GM12878 (cell line): ENCODE results near the gene SELENOT. TPM values are rescaled to one million over a fixed set of nuclear protein-coding genes. Genes with fewer than 3 reads are reported as not detected.
"Not testable (repeated sequence)": the region's sequence is repeated elsewhere in the genome, so short reads cannot be mapped to it uniquely, and the experiment has no call there.

Experiments used
- ATAC-seq: fragments of 200-7000 bp; cut with Tn5 transposase; 3 replicates; pipeline ENCODE4 v1.9.1; 2020; ENCODE audit warnings: mild to moderate bottlenecking, moderate library complexity
- BruUV-seq: library from RNA; stranded (reverse); fragments of 400-500 nt; replicated peaks from 2 replicates; lab custom pipeline; 2021; lab: Mats Ljungman, UMichigan
- CTCF ChIA-PET: fragments of 300-600 bp; sonication (Branson Sonifier 250); formaldehyde crosslinking; extraction: SDS; loops from one replicate; lab custom pipeline; 2021; ENCODE audit warnings: inconsistent platforms; lab: Yijun Ruan, JAX
- POLR2A ChIA-PET: fragments of 350-600 bp; formaldehyde crosslinking; extraction: SDS; loops from one replicate; lab custom pipeline; 2021; ENCODE audit warnings: inconsistent platforms; lab: Charles Lee
- RAD21 ChIA-PET: fragments of 300-600 bp; sonication (Branson Sonifier 250); formaldehyde crosslinking; loops from one replicate; lab custom pipeline; 2023; ENCODE audit warnings: antibody characterized with exemption; ENCODE audit not compliant: unreplicated experiment; lab: Charles Lee
- SMC1A ChIA-PET: fragments of 300-600 bp; sonication (Branson Sonifier 250); formaldehyde crosslinking; loops from one replicate; lab custom pipeline; 2023; ENCODE audit not compliant: unreplicated experiment, uncharacterized antibody; lab: Charles Lee
- DNase-seq: peaks from one replicate; pipeline ENCODE4 v3.0.0-alpha.2; 2011; ENCODE audit warnings: low read depth, low spot score
- FAIRE-seq: peaks from 3 replicates; lab custom pipeline; 2011; peaks lifted over from hg19 to GRCh38; lab: Jason Lieb, UNC
- H2AFZ ChIP-seq: 2 replicates; pipeline ENCODE4 v1.6.0; 2011; ENCODE audit warnings: low read depth, low read length, control low read depth; ENCODE audit not compliant: control insufficient read depth
- H3K27ac ChIP-seq: 2 replicates; pipeline ENCODE4 v1.5.1; 2011; ENCODE audit warnings: control low read depth; ENCODE audit not compliant: control insufficient read depth, insufficient read depth
- H3K27me3 ChIP-seq, 2 experiments: replicated peaks in 1 of 2; 2 replicates each; pipeline versions ENCODE4 v1.6.0 to v1.6.1; 2011; ENCODE audit warnings: low read length in 1 of 2; ENCODE audit not compliant: control insufficient read depth in 2 of 2, insufficient read depth in 2 of 2
- H3K36me3 ChIP-seq, 2 experiments: 2 replicates each; pipeline ENCODE4 v1.5.1; 2011; ENCODE audit warnings: low read length in 1 of 2; ENCODE audit not compliant: control insufficient read depth in 2 of 2, insufficient read depth in 2 of 2
- H3K4me1 ChIP-seq: 2 replicates; pipeline ENCODE4 v1.6.1; 2011; ENCODE audit warnings: mild to moderate bottlenecking, low read length, moderate library complexity, mixed read lengths; ENCODE audit not compliant: control insufficient read depth, insufficient read depth
- H3K4me2 ChIP-seq: 2 replicates; pipeline ENCODE4 v1.6.0; 2011; ENCODE audit warnings: control low read depth; ENCODE audit not compliant: control insufficient read depth, insufficient read depth
- H3K4me3 ChIP-seq: fragments of 200-600 bp; sonication (generic); 2 replicates; pipeline ENCODE4 v1.5.1; 2016
- H3K79me2 ChIP-seq: 2 replicates; pipeline ENCODE4 v1.6.0; 2011; ENCODE audit warnings: low read length; ENCODE audit not compliant: control insufficient read depth, insufficient read depth
- H3K9ac ChIP-seq: 2 replicates; pipeline ENCODE4 v1.8.0; 2011; ENCODE audit warnings: low read length, control low read depth, mixed read lengths; ENCODE audit not compliant: control insufficient read depth, insufficient read depth
- H3K9me3 ChIP-seq: replicated peaks from 3 replicates; pipeline ENCODE4 v1.5.1; 2011; ENCODE audit warnings: mild to moderate bottlenecking, low read length; ENCODE audit not compliant: control insufficient read depth, insufficient read depth
- H4K20me1 ChIP-seq: 2 replicates; pipeline ENCODE4 v1.6.0; 2011; ENCODE audit not compliant: control insufficient read depth, insufficient read depth
- HCFC1 ChIP-seq: fragments of 150-350 bp; IDR thresholded peaks from 2 replicates; pipeline ENCODE4 v1.6.1; 2014; ENCODE audit warnings: low read length
- POLR2AphosphoS5 ChIP-seq: IDR thresholded peaks from 2 replicates; pipeline ENCODE4 v1.6.1; 2011; ENCODE audit warnings: mild to moderate bottlenecking, low read length, inconsistent platforms
- WGBS: methylation state at CpG from one replicate; pipeline ENCODE4 v1.1.6; 2016; ENCODE audit warnings: low lambda C conversion rate; ENCODE audit not compliant: insufficient replicate concordance, insufficient coverage; ENCODE audit errors: missing lambda C conversion rate; 5-methylcytosine and 5-hydroxymethylcytosine counted together
- in situ Hi-C: fragments of 300-500 bp; cut with MboI; formaldehyde crosslinking; loops from 9 replicates; pipeline ENCODE4 v1.14.3; 2018; ENCODE audit warnings: mixed read lengths
- intact Hi-C: fragments of 100-400 bp; cut with micrococcal nuclease; formaldehyde crosslinking; loops from one replicate; pipeline ENCODE4 v1.14.2; 2022; ENCODE audit not compliant: unreplicated experiment
- polyA plus RNA-seq, 11 experiments: library from polyadenylated mRNA; depleted of rRNA in 4 of 11; unstranded in 6 of 11; stranded (reverse) in 5 of 11; fragments of >200 nt; fragmentation: Nextera tagmentation in 4 of 11; fragmentation: Illumina TruSeq in 1 of 11; extraction: Ambion mirVana in 4 of 11; extraction: Trizol in 1 of 11; gene quantifications; 1 replicate in 1 of 11; 2 replicates in 10 of 11; pipeline versions ENCODE4 v1.2.1 to v1.2.3, GENCODE V29; 2011 to 2016; ENCODE audit warnings: inconsistent platforms in 2 of 11, missing spikeins in 2 of 11, low read depth in 1 of 11
- total RNA-seq, 4 experiments: library from RNA; depleted of rRNA in 3 of 4; stranded (reverse); fragments of >200 nt in 3 of 4; fragmentation: Illumina TruSeq in 1 of 4; extraction: Trizol in 1 of 4; gene quantifications; 2 replicates each; pipeline versions ENCODE4 v1.2.1 to v1.2.3, GENCODE V29; 2013 to 2021

SELENOT gene
- total and polyA plus RNA-seq, 10 of the 15 experiments (the other 5 are each of a cell fraction or from before 2014, with no cell fraction given) = 89.4 to 768 (median 261) TPM

- no peak overlapping the region for H3K4me2 ChIP-seq
- WGBS = 2% methylated on average over 7 of the region's 7 CpGs
- H3K27me3 ChIP-seq = no peaks in the 10 kb centered on the region
- no peak overlapping the region for H3K27ac ChIP-seq
- H2AFZ ChIP-seq = no peak overlapping the region
- H3K79me2 ChIP-seq = peaks cover 57% of the 10 kb centered on the region
- no TSS peak for BruUV-seq
- peaks cover 2% of the 10 kb centered on the region; the same call in 2 of the 3 replicates for H3K9me3 ChIP-seq
- in situ Hi-C loops (no loop called here), intact Hi-C loops (no loop called here)
- H3K36me3 ChIP-seq = peaks cover 0 to 1% of the 10 kb centered on the region in 2 experiments; a peak in 1 of 4 replicates
- ChIA-PET CTCF (interaction anchor here (1.0 kb wide), 2 partner anchors 71 to 153 kb away, joined by 3 to 4 read pairs; no protein-coding TSS in a partner anchor), SMC1A (interaction anchor here (0.9 to 1.3 kb wide), 5 partner anchors 12 to 75 kb away, joined by 3 to 5 read pairs (median 3); no protein-coding TSS in a partner anchor), RAD21 (no interaction called here), POLR2A (interaction anchor here (1.1 kb wide), 1 partner anchor 18 kb away, joined by 3 read pairs; the partner anchor contains the start of gene SELENOT)
- H3K4me1 ChIP-seq = no peaks in the 10 kb centered on the region
- FAIRE-seq = no peak
- ATAC-seq = peak; percentile 53
- DNase-seq = no peak
- H3K9ac ChIP-seq = no peak overlapping the region
- TF ChIP-seq HCFC1 (no peak), POLR2AphosphoS5 (0 out of 2 replicates have a peak, but pooled peaks have one; percentile 37)
- no peak overlapping the region for H3K4me3 ChIP-seq
- H4K20me1 ChIP-seq = no peaks in the 10 kb centered on the region
These were observed 17.0 kb downstream of the SELENOT start for GRCh38 chr3:150620002-150620689.

GRCh38 chr3:150622955-150623354 lies 19.8 kb downstream of the SELENOT start:
- peaks cover 44% of the 10 kb centered on the region for H3K79me2 ChIP-seq
- H2AFZ ChIP-seq, SMC1A ChIA-PET, H3K27me3 ChIP-seq, H3K4me1 ChIP-seq, H4K20me1 ChIP-seq, FAIRE-seq, H3K27ac ChIP-seq, CTCF ChIA-PET, H3K9ac ChIP-seq, DNase-seq, H3K4me2 ChIP-seq, POLR2A ChIA-PET, RAD21 ChIA-PET, BruUV-seq, H3K4me3 ChIP-seq, H3K9me3 ChIP-seq, intact Hi-C loops, ATAC-seq, in situ Hi-C loops: not testable (repeated sequence)
- H3K36me3 ChIP-seq = peaks cover 4 to 12% of the 10 kb centered on the region in 2 experiments; a peak in 2 of 4 replicates
